Activated T-cell treated with anti-CD3 and anti-CD28 coated beads, Interleukin-2, amount 50 U/mL, for 1 hour (primary cell): ENCODE measurements around the gene TMA7.

Source experiments
- DNase-seq: peaks from one replicate; pipeline ENCODE4 v3.0.0-alpha.2; 2020

Gene TMA7

GRCh38 chr3:48423883-48424695, 16.0 kb upstream of the TMA7 start:
- no peak for DNase-seq

- no peak for DNase-seq
These were observed 14.7 kb upstream of the TMA7 start for GRCh38 chr3:48425281-48425812.

- DNase-seq: no peak
These were observed 13.6 kb upstream of the TMA7 start for GRCh38 chr3:48426401-48426909.

GRCh38 chr3:48426944-48427629, 13.0 kb upstream of the TMA7 start:
- DNase-seq: no peak

GRCh38 chr3:48427630-48427962, 12.5 kb upstream of the TMA7 start:
- DNase-seq: no peak

- no peak for DNase-seq
These were observed 11.9 kb upstream of the TMA7 start for GRCh38 chr3:48428088-48428571.

GRCh38 chr3:48428572-48429316, 11.3 kb upstream of the TMA7 start:
- DNase-seq: no peak

GRCh38 chr3:48429317-48429959, 10.6 kb upstream of the TMA7 start:
- peak; percentile 78 for DNase-seq

- DNase-seq: no peak
These were observed 9.9 kb upstream of the TMA7 start, which contains the start of gene PLXNB1 for GRCh38 chr3:48429960-48430707. Gene PLXNB1 (minus strand): TSS chr3:48430086. CDS start chr3:48424611, 5,475 bp downstream.

- DNase-seq: no peak
These were observed 9.4 kb upstream of the TMA7 start for GRCh38 chr3:48430708-48431101.

- no peak for DNase-seq
These were observed 8.6 kb upstream of the TMA7 start for GRCh38 chr3:48431224-48432029.

GRCh38 chr3:48432411-48433371, 7.4 kb upstream of the TMA7 start:
- DNase-seq: no peak

GRCh38 chr3:48433472-48434118, 6.5 kb upstream of the TMA7 start:
- DNase-seq: no peak

GRCh38 chr3:48434591-48435222, 5.3 kb upstream of the TMA7 start:
- no peak for DNase-seq

GRCh38 chr3:48435223-48435595, 4.8 kb upstream of the TMA7 start:
- no peak for DNase-seq

GRCh38 chr3:48435774-48436476, 4.1 kb upstream of the TMA7 start:
- peak; percentile 86 for DNase-seq

- no peak for DNase-seq
These were observed 3.6 kb upstream of the TMA7 start for GRCh38 chr3:48436477-48436787.

- no peak for DNase-seq
These were observed 3.2 kb upstream of the TMA7 start for GRCh38 chr3:48436855-48437254.
